Renal cortex interstitium (tissue), 15 donors: Measurements from ENCODE around the gene PLEK. TPM values are rescaled to one million over a fixed set of nuclear protein-coding genes. Genes with fewer than 3 reads are reported as not detected.

Source experiments
- DNase-seq, 11 donors: peaks; one replicate each; pipeline ENCODE4 v3.0.0-alpha.2; 2013; ENCODE audit warnings: low read depth in 9 of 11, low spot score in 4 of 11; ENCODE audit errors: extremely low read depth in 1 of 11
- long read RNA-seq, 16 experiments: transcript quantifications; one replicate each; lab custom pipeline, GENCODE V29; 2026
- polyA plus RNA-seq, 3 donors: library from polyadenylated mRNA; unstranded; fragments of 120-200 nt; gene quantifications; one replicate each; pipeline ENCODE4 v1.2.1, GENCODE V29; 2013; ENCODE audit not compliant: insufficient read length in 3 of 3

PLEK gene, protein sequence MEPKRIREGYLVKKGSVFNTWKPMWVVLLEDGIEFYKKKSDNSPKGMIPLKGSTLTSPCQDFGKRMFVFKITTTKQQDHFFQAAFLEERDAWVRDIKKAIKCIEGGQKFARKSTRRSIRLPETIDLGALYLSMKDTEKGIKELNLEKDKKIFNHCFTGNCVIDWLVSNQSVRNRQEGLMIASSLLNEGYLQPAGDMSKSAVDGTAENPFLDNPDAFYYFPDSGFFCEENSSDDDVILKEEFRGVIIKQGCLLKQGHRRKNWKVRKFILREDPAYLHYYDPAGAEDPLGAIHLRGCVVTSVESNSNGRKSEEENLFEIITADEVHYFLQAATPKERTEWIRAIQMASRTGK
- polyA plus RNA-seq = 1 to 10 TPM; 4.2 to 7.7 (median 6.6) TPM
- long read RNA-seq, donor 1, partial matches to known transcripts = 0 of 1 reads
- long read RNA-seq, donor 1, other reads (novel, unspliced or antisense) = 0 of 1 reads
- long read RNA-seq, donor 2 = 0 reads
- long read RNA-seq, donor 3, partial matches to known transcripts = 0 of 3 reads
- long read RNA-seq, donor 3, other reads (novel, unspliced or antisense) = 0 of 3 reads
- long read RNA-seq, donor 4, partial matches to known transcripts = 0 of 2 reads
- long read RNA-seq, donor 4, other reads (novel, unspliced or antisense) = 0 of 2 reads
- long read RNA-seq, donor 5 = 0 reads
- long read RNA-seq, donor 6, partial matches to known transcripts = 0 of 1 reads
- long read RNA-seq, donor 6, other reads (novel, unspliced or antisense) = 0 of 1 reads
- long read RNA-seq, donor 7 = 0 reads
- long read RNA-seq, donor 8, partial matches to known transcripts = 0 of 2 reads
- long read RNA-seq, donor 8, other reads (novel, unspliced or antisense) = 0 of 2 reads
- long read RNA-seq, donor 9, partial matches to known transcripts = 0 of 1 reads
- long read RNA-seq, donor 9, other reads (novel, unspliced or antisense) = 0 of 1 reads
- long read RNA-seq, donor 10 = 0 reads
- long read RNA-seq, donor 11, partial matches to known transcripts = 0 of 2 reads
- long read RNA-seq, donor 11, other reads (novel, unspliced or antisense) = 0 of 2 reads
- long read RNA-seq, donor 12 = 0 reads
- long read RNA-seq, donor 13, partial matches to known transcripts = 0 of 1 reads
- long read RNA-seq, donor 13, other reads (novel, unspliced or antisense) = 0 of 1 reads
- long read RNA-seq, donor 14, partial matches to known transcripts = 0 of 2 reads
- long read RNA-seq, donor 14, other reads (novel, unspliced or antisense) = 0 of 2 reads
- long read RNA-seq, donor 15 = 0 reads
- long read RNA-seq, donor 16, transcript PLEK-201 (9 exons, 2,869 nt) = major isoform, 9 of 9 reads
- long read RNA-seq, donor 16, partial matches to known transcripts = 0 of 9 reads
- long read RNA-seq, donor 16, other reads (novel, unspliced or antisense) = 0 of 9 reads

- DNase-seq = no peak
Observed at GRCh38 chr2:68365087-68365486, at the start of gene PLEK. Gene PLEK (plus strand): TSS chr2:68365282. CDS start chr2:68365352, 70 bp downstream.

DNA sequence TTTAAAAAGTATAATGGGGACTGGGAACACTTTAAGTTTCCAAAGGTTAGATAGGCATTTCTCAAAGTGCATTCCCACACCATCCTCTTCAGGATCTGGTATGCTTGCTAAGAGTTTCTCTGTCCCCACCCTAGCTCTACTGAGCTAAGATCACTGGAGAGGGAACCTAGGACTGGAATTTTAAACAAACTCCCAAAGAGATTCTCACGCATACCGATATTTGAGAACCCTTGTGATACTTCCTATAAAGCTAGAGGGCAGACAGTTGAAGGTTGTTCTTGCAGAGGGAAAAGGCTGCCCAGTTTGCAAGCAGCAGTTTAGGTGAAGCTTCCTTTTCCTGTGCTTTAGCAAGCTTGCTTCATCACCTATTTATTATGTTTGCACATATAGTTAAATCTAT is 49.0 kb upstream of the PLEK start:
- DNase-seq = no peak

- DNase-seq = peak in 3 of 11 donors; percentile 3 to 7 (median 4)
Observed at GRCh38 chr2:68317971-68318913, 46.8 kb upstream of the PLEK start.

GRCh38 chr2:68318914-68319397 is 46.1 kb upstream of the PLEK start:
- peak in 3 of 11 donors; percentile 4 to 13 (median 8) for DNase-seq

GRCh38 chr2:68319398-68320117 is 45.5 kb upstream of the PLEK start, which contains the start of gene CNRIP1:
Gene CNRIP1 (minus strand): TSS chr2:68319949. CDS start chr2:68319400, 549 bp downstream.
- peak; percentile 45 to 70 (median 62) for DNase-seq

DNA sequence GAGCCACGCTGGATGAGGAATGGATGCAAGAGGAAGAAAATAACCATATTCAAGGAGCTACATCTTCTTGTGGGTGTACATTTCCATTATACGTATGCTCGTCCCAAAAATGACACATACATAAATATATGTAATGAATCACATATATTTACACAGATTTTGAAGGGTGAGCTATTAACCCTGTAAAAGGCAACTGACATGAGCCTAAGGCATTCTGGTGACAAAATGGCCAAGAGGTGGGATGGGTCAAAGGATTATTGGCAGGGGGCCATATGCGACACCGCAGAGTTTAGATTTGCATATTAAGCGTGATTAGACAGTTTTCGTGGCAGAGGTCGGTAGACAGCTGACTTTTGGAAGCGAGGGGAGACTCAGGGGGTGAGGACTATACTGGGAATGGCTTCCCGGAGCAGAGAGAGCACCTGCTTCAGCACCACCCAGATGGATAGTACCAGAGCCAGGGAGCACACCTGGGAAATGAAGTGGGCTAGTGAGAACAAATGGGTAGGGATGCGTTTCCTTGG is 44.9 kb upstream of the PLEK start:
- DNase-seq = peak in 8 of 11 donors; percentile 16 to 54 (median 38)

- no peak for DNase-seq
Observed at GRCh38 chr2:68325056-68325455, 40.0 kb upstream of the PLEK start.

- no peak for DNase-seq
Observed at GRCh38 chr2:68328901-68329300, 36.2 kb upstream of the PLEK start.

GRCh38 chr2:68330691-68331090 is 34.4 kb upstream of the PLEK start:
- no peak for DNase-seq

DNA sequence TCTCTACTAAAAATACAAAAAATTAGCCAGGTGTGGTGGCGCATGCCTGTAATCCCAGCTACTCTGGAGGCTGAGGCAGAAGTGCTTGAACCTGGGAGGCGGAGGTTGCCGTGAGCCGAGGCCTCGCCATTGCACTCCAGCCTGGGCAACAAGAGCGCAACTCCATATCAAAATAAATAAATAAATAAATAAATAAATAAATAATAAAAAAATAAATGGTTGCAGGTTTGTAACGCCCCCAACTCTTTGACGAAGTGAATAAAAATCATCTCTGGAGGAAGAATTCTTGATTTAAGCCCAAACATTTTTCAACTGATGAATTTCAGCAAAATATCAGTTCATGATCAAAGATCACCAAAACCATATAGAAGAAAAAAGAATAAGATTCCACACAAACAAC is 32.1 kb upstream of the PLEK start:
- DNase-seq = no peak

GRCh38 chr2:68333931-68334330 is 31.2 kb upstream of the PLEK start:
- no peak for DNase-seq

DNA sequence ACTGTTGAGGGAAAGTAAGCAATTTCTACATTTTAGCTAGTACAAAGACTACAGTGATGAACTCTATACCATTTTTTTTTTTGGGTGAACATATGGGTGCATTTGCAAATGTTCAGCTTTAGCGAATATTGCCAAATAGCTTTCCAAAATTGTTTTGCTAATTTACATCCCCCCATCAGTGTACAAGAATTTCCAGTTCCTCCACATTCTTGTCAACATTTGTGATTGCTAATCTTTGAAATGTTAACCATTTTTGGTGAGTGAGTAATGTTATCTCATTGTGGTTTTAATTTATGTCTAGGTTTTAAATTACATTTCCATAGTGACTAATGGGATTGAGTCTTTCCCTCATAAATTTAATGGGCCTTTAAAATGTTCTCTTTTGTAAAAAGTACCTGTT is 28.9 kb upstream of the PLEK start:
- no peak for DNase-seq

- DNase-seq = no peak
Observed at GRCh38 chr2:68340226-68341061, 24.6 kb upstream of the PLEK start.

DNA sequence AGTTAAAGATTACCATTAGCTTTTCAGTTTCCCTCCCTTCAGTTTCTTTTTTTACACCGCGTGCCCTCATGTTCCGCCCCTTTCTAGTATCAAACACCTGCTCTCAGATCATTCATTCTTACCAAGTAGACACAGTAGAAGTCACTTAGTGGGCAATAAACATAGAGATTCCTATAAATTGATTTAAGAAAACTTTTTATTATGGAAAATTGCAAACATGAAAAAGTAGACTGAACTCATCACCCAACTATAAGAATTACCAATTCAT is 24.1 kb upstream of the PLEK start:
- DNase-seq = no peak

DNA sequence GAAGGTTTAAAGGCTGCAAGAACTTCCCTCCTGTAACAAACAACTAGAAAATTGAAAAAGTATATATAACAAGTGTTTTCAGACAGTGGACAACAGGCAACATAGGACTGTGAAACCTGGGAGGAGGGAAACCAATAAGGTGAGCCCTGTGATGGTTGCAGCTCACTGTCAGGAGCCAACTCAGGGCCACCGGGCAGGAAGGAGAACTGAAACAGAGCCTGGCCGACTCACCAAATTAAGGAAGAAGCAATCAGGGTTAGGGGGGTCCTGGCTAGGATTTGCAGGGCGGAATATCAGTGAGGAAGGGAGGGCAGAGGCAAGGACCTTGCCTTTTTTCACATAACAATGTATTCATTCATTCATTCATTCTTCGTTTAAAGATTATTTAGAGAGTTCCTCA is 23.5 kb upstream of the PLEK start:
- no peak for DNase-seq

DNA sequence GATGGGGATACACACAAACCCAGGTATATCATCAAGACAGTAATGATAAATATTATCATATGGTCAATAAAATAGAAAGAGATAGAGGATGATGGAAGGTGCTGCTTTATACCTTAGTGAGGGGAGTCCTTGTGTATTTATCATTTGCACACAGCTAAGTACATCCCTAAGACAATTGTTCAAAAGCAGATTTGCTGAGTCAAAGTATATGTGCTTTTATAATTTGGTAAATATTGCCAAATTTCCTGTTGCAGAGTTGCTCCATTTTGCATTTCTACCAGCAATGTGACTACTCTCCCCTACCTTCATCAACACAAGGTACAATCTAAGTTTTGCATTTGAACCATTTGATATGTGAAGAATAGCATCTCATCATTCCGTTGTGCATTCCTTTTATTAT is 22.6 kb upstream of the PLEK start:
- DNase-seq = no peak
